HL-60/S4 treated with phorbol 12-myristate 13-acetate at 8.2 ng/mL for 4 days and 3 days (cell line): ENCODE results near the gene FBXW9.
"Not testable (repeated sequence)": the region's sequence is repeated elsewhere in the genome, so short reads cannot be mapped to it uniquely, and the experiment has no call there.

Experiments
- in situ Hi-C: fragments of 300-500 bp; cut with MboI; formaldehyde crosslinking; loops from 2 replicates; pipeline ENCODE4 v1.15.0; 2022; ENCODE audit warnings: low sequenced_read_pairs

FBXW9 gene

DNA sequence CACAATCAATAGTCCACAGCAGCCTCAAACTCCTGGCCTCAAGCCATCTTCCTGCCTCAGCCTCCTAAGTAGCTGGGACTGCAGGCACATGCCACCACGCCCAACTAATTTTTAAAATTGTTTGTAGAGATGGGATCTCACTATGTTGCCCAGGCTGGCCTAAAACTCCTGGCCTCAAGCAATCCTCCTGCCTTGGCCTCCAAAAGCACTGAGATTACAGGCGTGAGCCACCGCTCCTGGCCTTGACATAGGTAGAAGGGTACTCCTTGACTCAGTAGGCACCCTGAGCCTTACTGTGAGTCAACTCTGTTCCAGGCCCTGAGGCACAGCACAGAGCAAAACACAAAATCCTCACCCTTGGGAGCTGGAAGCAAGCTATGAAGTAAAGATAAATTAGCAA lies 19.5 kb upstream of the FBXW9 start:
- in situ Hi-C loops = no loop called here

DNA sequence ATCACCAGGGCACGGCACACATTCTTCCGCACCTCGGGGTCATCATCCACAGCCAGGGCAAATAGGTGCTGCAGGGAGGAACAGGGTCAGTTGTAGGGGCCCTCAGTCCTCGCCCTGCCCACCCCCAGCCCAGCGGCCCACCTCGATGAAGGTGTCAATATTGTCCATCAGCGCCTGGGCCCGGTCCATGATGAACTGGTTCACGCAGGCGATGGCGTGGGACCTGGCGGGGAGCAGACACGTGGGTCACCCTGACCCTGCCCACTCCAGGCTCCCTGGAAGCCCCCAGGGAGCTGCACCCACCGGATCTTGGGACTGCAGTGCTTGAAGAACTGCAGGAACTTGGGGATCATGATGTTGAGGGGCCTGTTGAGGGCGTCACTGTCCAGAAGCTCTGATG lies 18.7 kb upstream of the FBXW9 start:
- in situ Hi-C loops = no loop called here

DNA sequence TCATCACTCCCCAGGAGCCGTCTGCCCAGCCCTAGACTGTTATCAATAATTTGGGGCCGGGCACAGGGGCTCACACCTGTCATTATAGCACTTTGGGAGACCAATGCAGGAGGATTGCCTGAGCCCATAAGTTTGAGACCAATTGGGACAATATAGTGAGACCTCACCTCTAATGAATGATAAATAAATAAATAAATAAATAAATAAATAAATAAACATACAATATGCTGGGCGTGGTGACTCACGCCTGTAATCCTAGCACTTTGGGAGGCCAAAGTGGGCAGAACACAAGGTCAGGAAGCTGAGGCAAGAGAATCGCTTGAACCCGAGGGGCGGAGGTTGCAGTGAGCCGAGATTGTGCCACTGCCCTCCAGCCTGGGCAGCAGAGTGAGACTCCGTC lies 16.9 kb upstream of the FBXW9 start:
- in situ Hi-C loops = not testable (repeated sequence)

DNA sequence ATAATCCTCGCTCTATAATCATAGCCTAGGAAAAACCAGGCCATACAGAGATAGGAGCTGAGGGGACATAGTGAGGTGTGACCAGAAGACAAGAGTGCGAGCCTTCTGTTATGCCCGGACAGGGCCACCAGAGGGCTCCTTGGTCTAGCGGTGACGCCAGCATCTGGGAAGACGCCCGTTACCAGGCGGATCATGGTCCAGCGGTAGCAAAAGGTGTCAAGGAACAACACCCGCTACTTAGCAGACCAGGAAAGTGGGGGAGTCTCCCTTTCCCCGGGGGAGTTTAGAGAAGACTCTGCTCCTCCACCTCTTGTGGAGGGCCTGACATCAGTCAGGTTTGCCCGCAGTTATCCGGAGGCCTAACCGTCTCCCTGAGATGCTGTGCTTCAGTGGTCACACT lies 15.6 kb upstream of the FBXW9 start:
- in situ Hi-C loops = not testable (repeated sequence)

DNA sequence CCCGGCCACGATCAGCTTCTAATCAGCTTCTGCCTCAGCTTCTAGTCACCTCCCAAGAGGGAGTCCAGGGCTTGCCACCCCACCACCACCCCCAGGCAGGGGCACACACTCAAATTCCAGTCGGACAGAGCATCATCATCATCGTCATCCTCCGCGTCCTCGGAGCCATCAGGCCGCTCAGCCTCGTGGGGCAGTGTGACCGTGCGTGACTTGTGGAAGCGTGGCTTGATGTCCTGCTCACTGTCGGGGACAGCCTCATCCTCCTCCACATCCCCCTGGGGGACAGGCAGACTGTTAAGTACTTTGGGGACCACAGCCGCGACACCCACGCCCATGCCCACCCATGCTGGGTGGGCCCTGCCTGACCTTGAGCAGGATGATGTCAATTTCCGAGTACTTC lies 14.8 kb upstream of the FBXW9 start:
- in situ Hi-C loops = no loop called here

DNA sequence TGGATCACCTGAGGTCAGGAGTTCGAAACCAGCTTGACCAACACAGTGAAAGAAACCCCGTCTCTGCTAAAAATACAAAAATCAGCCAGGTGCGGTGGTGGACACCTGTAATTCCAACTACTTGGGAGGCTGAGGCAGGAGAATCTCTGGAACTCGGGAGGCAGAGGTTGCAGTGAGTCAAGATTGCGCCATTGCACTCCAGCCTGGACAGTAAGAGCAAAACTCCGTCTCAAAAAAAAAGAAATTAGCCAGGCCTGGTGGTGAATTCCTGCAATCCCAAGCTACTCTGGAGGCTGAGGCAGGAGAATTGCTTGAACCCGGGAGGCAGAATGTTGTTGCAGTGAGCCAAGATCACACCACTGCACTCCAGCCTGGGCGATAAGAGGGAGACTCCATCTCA lies 12.2 kb upstream of the FBXW9 start:
- in situ Hi-C loops = no loop called here

DNA sequence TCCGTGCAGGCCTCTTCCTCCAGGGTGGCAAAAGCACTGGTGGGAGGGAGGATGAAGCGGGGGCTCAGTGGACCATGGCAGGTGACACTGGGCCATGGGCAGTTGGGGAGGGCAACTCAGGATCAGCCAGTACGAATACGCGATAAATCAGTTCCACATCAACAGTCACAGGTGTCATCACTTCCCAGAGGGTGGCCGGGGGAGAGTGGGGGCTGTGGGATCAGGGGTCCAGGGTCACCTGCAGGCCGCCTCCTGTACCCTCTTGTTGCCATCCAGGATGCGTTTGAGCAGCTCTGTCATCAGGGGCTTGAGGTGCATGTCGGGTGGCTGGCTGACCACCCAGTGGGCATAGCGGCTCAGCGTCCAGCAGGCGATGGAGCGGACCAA lies 9.9 kb upstream of the FBXW9 start:
- in situ Hi-C loops = no loop called here

DNA sequence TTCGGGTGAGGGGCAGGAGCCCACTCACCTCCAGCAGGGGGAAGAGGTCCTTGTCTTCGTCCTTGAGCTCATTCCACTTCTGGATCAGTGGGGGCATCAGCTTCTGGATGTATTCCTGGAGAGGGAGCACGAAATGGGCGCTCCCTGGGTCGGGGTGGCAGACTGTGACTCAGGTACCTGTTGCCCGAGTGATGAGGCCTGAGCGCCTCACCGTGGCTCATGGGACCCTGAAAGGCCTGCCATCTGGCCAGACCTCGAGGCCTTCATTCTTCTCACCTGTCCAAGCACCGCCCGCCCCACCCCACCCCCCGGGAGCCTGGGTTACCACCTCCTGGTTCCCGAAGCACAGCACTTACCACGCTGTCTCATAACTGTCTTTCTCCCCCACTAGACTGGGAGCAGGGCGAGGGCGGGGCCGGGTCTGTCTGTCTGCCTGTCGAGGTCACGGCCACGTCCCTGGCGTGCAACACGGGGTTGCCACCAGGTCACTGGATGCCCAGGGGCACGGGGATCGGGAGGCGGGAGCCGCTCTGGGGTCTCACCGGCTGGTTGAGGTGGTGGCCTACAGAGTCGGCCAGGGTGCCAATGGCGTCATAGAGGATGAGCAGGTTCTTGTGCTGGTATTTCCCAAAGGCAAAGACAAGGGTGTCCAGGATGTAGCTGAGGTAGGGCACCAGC lies 9.4 kb upstream of the FBXW9 start:
- in situ Hi-C loops = no loop called here

DNA sequence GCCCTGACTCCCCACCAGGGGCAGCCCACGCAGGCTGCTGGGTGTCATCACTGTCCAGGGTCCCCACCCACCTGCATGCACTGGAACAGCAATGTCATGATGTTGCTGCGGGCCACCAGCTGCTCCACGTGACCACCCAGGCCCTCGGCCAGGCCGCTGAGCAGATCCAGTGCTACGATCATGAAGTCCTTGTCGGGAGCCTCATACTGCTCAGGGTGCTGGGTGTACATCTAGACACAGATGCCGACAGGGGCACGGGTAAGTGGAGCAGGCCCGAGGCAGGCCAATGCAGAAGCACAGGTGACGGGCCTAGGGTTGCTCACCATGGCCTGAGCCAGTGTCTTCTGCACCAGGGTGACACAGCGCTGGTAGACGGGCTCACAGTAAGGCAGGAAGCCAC lies 8.7 kb upstream of the FBXW9 start:
- in situ Hi-C loops = no loop called here

DNA sequence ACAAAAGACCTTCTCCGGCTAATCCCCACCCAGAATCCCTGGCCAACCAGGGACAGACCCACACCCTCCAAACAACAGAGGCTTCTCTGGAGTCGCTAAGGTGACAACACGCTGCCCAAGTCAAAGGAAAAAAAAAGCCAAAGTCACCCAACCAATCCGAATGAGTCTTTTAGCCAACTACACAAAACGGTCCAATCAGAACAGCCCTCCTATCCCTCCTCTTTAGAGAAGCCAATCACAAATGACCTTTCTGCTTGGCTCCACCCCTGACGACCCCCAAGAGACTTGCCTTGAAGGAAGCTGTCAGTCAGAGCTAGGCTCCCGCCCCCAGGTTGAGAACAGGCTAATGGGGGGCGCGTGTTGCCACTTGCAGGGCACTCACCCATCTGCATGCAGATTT lies 6.6 kb upstream of the FBXW9 start:
- in situ Hi-C loops = no loop called here

DNA sequence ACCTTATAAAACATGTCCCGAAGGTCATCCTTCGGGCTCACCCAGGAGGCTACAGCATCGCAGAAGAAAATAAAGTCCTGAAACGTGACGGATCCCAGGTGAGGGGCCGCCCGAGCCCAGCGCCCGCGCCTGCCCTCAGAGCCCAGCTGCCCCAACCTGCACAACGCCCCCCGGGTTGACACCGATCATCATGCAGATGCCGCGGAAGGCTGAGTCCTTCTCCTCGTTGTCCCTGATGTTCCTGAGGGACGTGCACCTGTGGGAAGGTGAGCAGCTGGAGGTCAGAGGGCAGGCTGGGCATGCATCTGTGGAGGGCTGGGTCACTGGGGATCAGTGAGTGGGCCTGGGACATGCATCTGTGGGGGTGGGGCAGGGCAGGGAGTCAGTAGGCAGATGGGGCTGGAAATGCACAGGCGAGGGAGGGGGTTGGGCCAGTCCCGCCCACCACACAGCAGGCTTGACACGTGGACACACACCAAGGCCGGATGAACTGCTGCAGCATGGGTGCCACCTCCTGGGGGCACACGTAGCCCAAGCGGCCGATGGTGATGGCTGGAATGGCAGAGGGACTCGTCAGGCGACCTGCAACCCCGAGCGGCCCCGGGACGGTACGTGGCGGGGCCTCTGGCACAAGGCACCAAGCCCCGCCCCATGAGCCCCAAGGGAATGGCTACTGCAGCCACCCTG lies 5.3 kb upstream of the FBXW9 start:
- in situ Hi-C loops = no loop called here

DNA sequence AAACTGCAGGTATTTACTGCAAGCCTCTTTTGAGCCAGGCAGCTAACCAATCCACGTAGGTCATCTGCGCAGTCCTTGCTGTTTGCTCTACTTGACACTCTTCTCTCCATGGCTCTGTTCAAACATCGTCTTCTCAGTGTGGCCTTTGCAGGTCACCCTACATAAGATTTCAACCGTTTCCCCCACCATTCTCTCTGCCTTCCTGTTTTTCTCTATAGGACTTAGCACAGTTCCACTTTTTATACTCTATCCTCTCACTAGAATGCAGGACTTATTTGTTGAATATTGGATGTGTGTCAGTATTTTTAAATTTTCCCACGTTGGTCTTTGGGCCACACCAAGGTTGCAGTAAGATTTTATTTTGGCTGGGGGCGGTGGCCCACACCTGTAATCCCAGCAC lies 1.7 kb upstream of the FBXW9 start:
- in situ Hi-C loops = no loop called here

DNA sequence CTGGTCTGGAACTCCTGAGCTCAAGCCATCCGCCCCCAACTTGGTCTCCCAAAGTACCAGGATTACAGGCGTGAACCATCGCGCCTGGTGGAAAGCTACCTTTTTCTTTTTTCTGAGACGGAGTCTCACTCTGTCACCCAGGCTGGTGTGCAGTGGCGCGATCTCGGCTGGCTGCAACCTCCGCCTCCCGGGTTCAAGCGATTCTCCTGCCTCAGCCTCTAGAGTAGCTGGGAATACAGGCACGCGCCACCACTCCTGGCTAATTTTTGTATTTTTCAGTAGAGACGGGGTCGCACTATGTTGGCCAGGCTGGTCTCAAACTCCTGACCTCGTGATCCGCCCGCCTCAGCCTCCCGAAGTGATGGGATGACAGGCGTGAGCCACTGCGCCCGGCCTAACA lies 994 bp upstream of the FBXW9 start:
- in situ Hi-C loops = not testable (repeated sequence)

DNA sequence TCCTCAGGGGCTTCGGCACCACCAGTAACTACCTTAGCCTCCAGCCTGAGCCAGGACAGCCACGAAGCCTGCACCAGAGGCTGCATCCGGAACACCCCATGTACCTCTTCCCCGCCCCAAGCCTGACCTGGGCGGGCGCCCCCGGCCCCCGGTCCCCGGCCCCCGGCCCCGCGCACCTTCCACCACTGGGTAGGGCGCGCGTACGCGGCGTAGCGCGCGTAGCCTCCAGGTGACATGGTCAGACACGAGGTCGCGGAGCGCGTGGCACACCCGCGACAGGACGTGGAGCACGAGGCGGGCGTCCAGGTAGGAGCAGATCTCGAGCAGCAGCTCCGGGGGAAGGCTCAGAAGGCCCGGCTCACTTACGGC lies 450 bp downstream of the FBXW9 start:
- in situ Hi-C loops = no loop called here

DNA sequence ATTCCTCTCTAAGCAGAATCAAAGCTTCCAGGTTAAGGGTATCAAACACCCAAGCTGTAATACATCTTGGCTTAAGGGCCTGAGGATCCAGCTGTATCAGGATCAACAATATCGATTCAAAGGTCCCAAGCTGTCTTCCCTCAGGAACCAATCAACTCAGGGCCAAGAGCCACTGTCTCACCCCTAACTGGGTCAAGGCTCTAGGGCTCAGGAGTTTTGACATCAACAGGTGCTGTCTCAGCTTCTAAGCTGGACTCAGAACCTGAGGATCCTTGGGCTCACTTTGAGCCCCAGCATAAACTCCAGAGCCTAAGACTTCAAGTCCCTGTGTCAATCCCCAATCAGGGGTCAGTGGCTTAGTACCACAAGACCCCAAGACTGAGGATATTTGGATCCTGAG lies 917 bp downstream of the FBXW9 start:
- in situ Hi-C loops = no loop called here

DNA sequence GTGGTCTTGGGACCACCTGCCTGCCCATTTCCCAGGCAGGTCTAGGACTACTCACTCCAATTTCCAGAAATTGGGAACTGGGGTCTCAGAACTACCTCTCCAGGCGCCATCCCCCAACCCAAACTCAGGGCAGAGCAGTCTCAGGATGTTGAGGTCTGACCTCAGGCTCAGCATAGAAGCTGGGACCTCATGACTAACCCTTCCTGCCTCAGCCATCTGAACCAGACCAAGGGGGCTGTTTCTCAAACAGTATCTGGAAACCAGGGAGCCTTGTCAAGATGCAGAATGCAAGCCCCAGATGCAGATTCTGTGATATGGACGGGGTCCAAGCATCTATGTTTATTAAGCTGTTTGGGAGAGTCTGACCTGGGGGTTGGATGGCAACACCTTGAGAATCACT lies 1.3 kb downstream of the FBXW9 start:
- in situ Hi-C loops = no loop called here

DNA sequence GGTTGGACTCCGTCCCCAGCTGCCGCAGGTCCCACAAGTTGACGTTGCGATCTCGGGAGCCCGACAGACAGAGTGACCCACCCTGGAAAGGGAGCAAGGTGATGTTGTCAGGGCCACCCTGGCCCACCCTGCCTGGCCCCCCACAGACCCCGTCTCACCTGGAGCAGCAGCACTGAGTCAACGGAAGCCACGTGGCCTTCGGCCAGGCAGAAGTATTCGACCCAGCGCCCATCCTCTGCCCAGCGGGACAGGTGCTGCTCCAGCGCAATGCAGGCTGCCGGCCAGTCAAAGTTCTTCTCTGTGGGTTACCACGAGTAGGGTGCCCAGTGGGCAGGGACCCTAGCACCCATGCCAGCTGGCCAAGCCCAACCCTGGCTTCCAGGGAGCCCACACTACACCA lies 1.8 kb downstream of the FBXW9 start:
- in situ Hi-C loops = no loop called here

DNA sequence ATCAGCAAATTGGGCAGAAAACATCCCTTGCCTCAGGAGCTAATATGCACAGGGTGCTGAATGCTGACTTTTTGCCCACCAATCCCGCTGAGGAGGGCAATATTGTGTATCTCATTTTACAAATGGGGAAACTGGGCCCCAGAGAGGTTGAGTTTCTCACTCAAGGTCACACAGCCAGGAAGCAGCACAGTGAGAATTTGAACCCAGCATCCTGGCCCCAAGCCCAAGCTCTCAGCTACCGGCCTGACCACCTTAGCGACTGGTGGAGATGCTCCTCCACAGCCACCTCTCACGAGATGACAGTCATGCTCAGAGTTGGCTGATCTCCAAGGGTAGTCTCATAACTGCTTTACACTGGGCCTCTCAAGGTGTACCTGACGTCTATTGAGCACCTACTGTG lies 3.5 kb downstream of the FBXW9 start:
- in situ Hi-C loops = no loop called here

DNA sequence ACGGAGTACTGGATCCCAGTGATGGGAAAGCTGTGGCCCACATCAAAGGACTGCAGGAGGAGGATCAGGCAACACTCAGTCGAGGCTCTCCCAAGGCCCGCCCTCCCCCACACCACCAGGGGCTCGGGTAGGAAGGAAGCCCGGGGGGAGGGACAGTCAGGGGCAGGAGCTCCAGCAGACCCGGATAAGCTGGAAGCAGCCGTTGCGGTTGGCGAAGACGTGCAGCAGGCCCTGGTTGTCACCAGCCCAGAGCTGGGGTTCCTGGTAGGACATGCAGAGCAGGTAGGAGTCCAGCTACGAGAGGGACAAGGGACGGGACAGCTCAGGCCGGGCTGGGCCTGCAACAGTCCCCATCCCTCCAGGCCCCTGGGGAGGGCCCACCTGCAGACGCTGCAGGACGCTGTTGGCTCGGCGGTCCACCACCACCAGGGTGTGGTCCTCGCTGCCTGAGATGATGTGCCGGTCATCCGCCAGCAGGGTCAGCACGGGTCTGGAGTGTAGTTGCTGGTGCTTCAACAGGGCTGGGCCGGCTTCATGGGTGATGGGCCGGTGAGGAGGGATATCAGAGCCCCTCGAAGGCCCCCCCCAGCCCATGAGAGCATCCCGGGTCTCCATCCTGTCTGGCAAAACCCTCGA lies 6.7 kb downstream of the FBXW9 start:
- in situ Hi-C loops = no loop called here

DNA sequence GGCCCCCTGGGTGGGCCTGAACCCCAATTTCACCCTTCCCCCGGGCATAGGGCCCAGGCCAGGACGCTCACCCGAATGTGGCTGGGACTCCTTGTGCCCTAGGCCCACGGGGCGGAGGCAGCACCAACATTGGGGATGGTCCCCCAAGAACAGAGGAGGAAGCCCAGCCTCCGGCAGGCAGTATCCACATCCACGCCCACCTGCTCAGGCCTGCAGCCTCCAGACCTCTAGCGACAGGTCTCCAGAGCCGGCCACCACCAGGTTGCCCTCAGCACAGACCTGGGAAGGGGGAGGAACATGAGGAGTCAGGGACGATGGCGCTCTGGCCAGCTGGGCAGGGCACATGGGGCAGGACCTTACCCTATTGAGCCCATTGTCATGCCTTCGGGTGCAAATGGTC lies 7.4 kb downstream of the FBXW9 start:
- in situ Hi-C loops = no loop called here

DNA sequence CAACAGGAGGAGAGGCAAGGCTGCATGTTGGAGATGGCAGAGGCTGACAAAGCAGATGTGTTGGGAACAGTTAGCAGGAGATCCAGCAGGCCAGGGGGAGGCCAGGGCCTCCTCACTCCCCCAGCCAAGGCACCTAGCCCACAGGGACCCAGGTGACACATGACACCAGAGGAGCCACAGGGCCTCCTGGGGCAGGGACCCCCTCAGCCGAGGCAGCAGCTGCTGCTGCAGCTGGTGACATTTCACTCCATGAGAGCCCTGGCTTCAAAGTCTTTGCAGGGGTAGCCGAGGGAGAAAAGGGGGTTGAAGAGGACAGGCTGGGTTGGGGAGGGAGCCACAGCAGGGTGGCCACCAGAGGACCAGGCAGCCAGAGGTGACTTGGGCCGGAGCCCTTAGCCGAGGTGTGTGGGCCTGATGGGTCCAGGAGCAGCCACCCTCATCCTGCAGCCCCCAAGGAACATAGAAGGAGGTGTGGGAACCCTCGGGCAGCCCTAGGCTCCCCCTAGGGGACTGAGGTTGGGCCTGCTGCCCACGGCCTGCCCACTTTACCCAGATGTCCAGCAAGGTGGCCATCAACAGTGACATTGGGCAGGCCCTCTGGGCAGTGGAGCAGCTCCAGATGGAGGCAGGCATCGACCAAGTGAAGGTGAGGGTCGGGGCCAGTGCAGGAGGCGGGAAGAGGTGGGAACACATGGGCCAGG lies 8.8 kb downstream of the FBXW9 start, which contains the start of gene GNG14:
GNG14 (plus strand) TSS at position 503 of the 701 bp plus-strand sequence; CDS start at position 554, 51 bp downstream.
- in situ Hi-C loops = no loop called here

DNA sequence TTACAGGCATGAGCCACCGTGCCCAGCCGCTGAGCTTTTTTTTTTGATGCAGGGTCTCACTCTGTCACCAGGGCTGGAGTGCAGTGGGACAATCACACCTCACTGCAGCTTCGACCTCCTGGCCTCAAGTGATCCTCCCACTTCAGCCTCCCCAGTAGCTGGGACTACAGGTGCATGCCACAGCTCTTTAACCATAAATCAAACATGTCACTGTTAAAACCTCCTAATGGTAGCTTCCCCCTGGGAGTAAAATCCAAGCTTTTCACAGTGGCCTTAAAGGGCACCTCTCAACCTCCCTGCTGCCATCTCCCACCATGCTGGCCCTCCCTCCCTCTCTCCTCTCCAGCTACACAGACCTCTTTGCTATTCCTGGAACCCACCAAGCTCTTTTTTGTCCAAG lies 10.6 kb downstream of the FBXW9 start:
- in situ Hi-C loops = no loop called here
